DND-41 (cell line): Measurements from ENCODE around the gene ASTN1.

Experiments
- ATAC-seq: fragments of 200-7000 bp; cut with Tn5 transposase; 3 replicates; pipeline ENCODE4 v1.9.1; 2021; ENCODE audit warnings: low read depth; ENCODE audit not compliant: insufficient read depth
- DNase-seq: peaks from one replicate; pipeline ENCODE4 v3.0.0-alpha.2; 2020
- H2AFZ ChIP-seq: 2 replicates; pipeline ENCODE4 v1.6.0; 2012; ENCODE audit warnings: low read depth, low read length
- H3K27ac ChIP-seq: 2 replicates; pipeline ENCODE4 v1.5.1; 2012; ENCODE audit warnings: low read length, inconsistent platforms
- H3K27me3 ChIP-seq: fragments of 200-600 bp; sonication (generic); 2 replicates; pipeline ENCODE4 v1.6.0; 2012; ENCODE audit warnings: low read length, mild to moderate bottlenecking, inconsistent platforms; ENCODE audit not compliant: insufficient read depth, poor library complexity
- H3K36me3 ChIP-seq: 2 replicates; pipeline ENCODE4 v1.5.1; 2012; ENCODE audit warnings: low read length, inconsistent platforms; ENCODE audit not compliant: insufficient read depth
- H3K4me1 ChIP-seq: 2 replicates; pipeline ENCODE4 v1.5.1; 2012; ENCODE audit warnings: mild to moderate bottlenecking, low read length; ENCODE audit not compliant: insufficient read depth
- H3K4me2 ChIP-seq: 2 replicates; pipeline ENCODE4 v1.6.0; 2012; ENCODE audit warnings: mild to moderate bottlenecking, moderate library complexity, low read length, inconsistent platforms; ENCODE audit not compliant: insufficient read depth
- H3K4me3 ChIP-seq, 2 experiments: fragments of 200-600 bp in 1 of 2; shearing (Covaris generic) in 1 of 2; 2 replicates each; pipeline ENCODE4 v1.5.1; 2012 to 2016; ENCODE audit warnings: inconsistent platforms in 2 of 2, low read length in 2 of 2, mild to moderate bottlenecking in 2 of 2, low read depth in 1 of 2, moderate library complexity in 1 of 2
- H3K79me2 ChIP-seq: 2 replicates; pipeline ENCODE4 v1.6.0; 2012; ENCODE audit warnings: low read length, inconsistent platforms; ENCODE audit not compliant: insufficient read depth
- H3K9ac ChIP-seq: 2 replicates; pipeline ENCODE4 v1.6.0; 2012; ENCODE audit warnings: low read depth, mild to moderate bottlenecking, inconsistent platforms, low read length, moderate library complexity
- H3K9me3 ChIP-seq: 2 replicates; pipeline ENCODE4 v1.5.1; 2012; ENCODE audit warnings: low read length, moderate library complexity, mild to moderate bottlenecking, inconsistent platforms; ENCODE audit not compliant: insufficient read depth, severe bottlenecking
- H4K20me1 ChIP-seq: 2 replicates; pipeline ENCODE4 v1.6.0; 2012; ENCODE audit warnings: low read length; ENCODE audit not compliant: insufficient read depth
- CTCF ChIP-seq: IDR thresholded peaks from 2 replicates; pipeline ENCODE4 v1.5.1; 2012; ENCODE audit warnings: borderline replicate concordance, low read length, moderate library complexity, mild to moderate bottlenecking; ENCODE audit not compliant: poor library complexity, severe bottlenecking; ENCODE audit errors: extremely low read depth
- EZH2 ChIP-seq: IDR thresholded peaks from 3 replicates; pipeline ENCODE4 v1.6.1; 2012; ENCODE audit warnings: borderline replicate concordance, low read depth, mild to moderate bottlenecking, moderate library complexity, low read length, inconsistent platforms; ENCODE audit not compliant: severe bottlenecking

The ASTN1 gene

GRCh38 chr1:177198243-177198642 lies 33.7 kb upstream of the ASTN1 start:
- Histone ChIP-seq H2AFZ (no peak overlapping the region), H3K4me1 (no peaks in the 10 kb centered on the region), H3K27ac (no peak overlapping the region), H3K9me3 (no peaks in the 10 kb centered on the region), H3K4me3 (no peak overlapping the region), H4K20me1 (no peaks in the 10 kb centered on the region), H3K79me2 (no peaks in the 10 kb centered on the region), H3K4me2 (no peak overlapping the region), H3K27me3 (no peaks in the 10 kb centered on the region), H3K36me3 (no peaks in the 10 kb centered on the region), H3K9ac (no peak overlapping the region)
- no peak for TF ChIP-seq CTCF
- no peak for TF ChIP-seq EZH2
- ATAC-seq (no peak), DNase-seq (no peak)

GRCh38 chr1:177190308-177190970 lies 25.9 kb upstream of the ASTN1 start:
- Histone ChIP-seq H4K20me1 (no peaks in the 10 kb centered on the region), H3K27me3 (no peaks in the 10 kb centered on the region), H3K36me3 (no peaks in the 10 kb centered on the region), H3K4me2 (no peak overlapping the region), H3K9me3 (no peaks in the 10 kb centered on the region), H2AFZ (no peak overlapping the region), H3K9ac (no peak overlapping the region), H3K27ac (no peak overlapping the region), H3K4me1 (no peaks in the 10 kb centered on the region), H3K79me2 (no peaks in the 10 kb centered on the region), H3K4me3 (no peak overlapping the region)
- TF ChIP-seq EZH2, result no peak
- TF ChIP-seq CTCF, result no peak
- DNase-seq (no peak), ATAC-seq (no peak)

GRCh38 chr1:177186639-177187038 lies 22.1 kb upstream of the ASTN1 start:
- Histone ChIP-seq H3K4me3 (no peak overlapping the region), H2AFZ (no peak overlapping the region), H3K79me2 (no peaks in the 10 kb centered on the region), H3K9me3 (no peaks in the 10 kb centered on the region), H3K4me2 (no peak overlapping the region), H4K20me1 (no peaks in the 10 kb centered on the region), H3K27me3 (no peaks in the 10 kb centered on the region), H3K27ac (no peak overlapping the region), H3K4me1 (no peaks in the 10 kb centered on the region), H3K36me3 (no peaks in the 10 kb centered on the region), H3K9ac (no peak overlapping the region)
- no peak for DNase-seq
- no peak for ATAC-seq
- TF ChIP-seq CTCF, result no peak
- no peak for TF ChIP-seq EZH2
